HFFc6 (cell line): ENCODE data around the gene ZNF574. TPM values are rescaled to one million over a fixed set of nuclear protein-coding genes. Genes with fewer than 3 reads are reported as not detected.

Experiments
- DNase-seq: peaks from one replicate; pipeline ENCODE4 v3.0.0-alpha.2; 2018
- H3K27ac Mint-ChIP-seq: 2 replicates; pipeline ENCODE4 v1.8.0; 2020; ENCODE audit warnings: mild to moderate bottlenecking, mixed read lengths
- H3K27me3 Mint-ChIP-seq: 2 replicates; pipeline ENCODE4 v1.8.0; 2021; ENCODE audit warnings: mild to moderate bottlenecking, moderate library complexity, mixed read lengths; ENCODE audit not compliant: insufficient read depth
- H3K36me3 Mint-ChIP-seq: 2 replicates; pipeline ENCODE4 v1.8.0; 2021; ENCODE audit warnings: low read depth, mixed read lengths
- H3K4me1 Mint-ChIP-seq: 2 replicates; pipeline ENCODE4 v1.8.0; 2020; ENCODE audit warnings: low read depth, mixed read lengths
- H3K4me3 Mint-ChIP-seq: 2 replicates; pipeline ENCODE4 v1.8.0; 2020; ENCODE audit warnings: mild to moderate bottlenecking, moderate library complexity, mixed read lengths
- H3K9me3 Mint-ChIP-seq: 2 replicates; pipeline ENCODE4 v1.8.0; 2020; ENCODE audit warnings: mild to moderate bottlenecking, mixed read lengths
- total RNA-seq, 6 experiments: library from RNA; stranded (reverse); fragmentation: NEBNext Ultra II Directional; extraction: Animal tissue kit (Norgen Biotek cat#: 25700); gene quantifications; 2 replicates in 1 of 6; 3 replicates in 5 of 6; pipeline ENCODE4 v1.2.3, GENCODE V29; 2021
- TF ChIP-seq, protein P1 (sequence below): fragments of 200-600 bp; sonication (generic); IDR thresholded peaks from 2 replicates; pipeline ENCODE4 v1.5.0; 2021; ENCODE audit warnings: antibody characterized with exemption, mild to moderate bottlenecking

The ZNF574 gene
- total RNA-seq, 6 experiments from 2014 or later: 14.0 to 16.5 (median 15.1) TPM

DNA sequence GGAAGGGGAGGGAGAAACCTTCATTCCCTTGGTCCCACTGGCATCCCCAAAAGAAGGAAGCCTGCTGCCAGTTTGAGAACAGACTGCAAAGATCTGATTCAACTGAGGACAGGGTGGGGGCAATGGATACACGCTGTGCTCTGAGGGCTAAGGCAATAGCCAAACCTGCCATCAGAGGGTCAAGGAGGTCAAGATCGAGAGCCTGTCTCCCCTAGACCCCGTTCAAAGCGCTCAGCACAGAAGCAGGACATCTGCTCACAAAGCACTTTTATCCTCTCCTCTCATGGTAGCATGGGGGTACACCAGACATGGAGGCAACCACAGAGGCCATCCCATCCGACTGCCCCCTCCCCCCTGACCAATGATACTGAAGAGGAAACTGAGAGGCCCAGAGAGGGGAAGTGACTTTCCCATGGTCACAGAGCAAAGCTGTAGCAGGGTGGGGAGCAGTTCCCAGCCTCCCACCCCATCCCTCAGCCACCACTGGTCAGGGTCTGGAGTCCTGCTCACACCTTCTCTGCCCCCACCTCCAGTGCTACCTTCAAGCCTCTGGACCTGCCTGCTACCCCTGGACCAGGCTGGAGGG lies 45.2 kb downstream of the ZNF574 start:
- TF ChIP-seq, protein P1, sequence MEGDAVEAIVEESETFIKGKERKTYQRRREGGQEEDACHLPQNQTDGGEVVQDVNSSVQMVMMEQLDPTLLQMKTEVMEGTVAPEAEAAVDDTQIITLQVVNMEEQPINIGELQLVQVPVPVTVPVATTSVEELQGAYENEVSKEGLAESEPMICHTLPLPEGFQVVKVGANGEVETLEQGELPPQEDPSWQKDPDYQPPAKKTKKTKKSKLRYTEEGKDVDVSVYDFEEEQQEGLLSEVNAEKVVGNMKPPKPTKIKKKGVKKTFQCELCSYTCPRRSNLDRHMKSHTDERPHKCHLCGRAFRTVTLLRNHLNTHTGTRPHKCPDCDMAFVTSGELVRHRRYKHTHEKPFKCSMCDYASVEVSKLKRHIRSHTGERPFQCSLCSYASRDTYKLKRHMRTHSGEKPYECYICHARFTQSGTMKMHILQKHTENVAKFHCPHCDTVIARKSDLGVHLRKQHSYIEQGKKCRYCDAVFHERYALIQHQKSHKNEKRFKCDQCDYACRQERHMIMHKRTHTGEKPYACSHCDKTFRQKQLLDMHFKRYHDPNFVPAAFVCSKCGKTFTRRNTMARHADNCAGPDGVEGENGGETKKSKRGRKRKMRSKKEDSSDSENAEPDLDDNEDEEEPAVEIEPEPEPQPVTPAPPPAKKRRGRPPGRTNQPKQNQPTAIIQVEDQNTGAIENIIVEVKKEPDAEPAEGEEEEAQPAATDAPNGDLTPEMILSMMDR: no peak
- Mint-ChIP-seq H3K27me3 (no peaks in the 10 kb centered on the region), H3K27ac (peak overlapping the region; percentile 74), H3K4me3 (peak overlapping the region; percentile 75; the same call in 1 of the 2 replicates), H3K36me3 (peaks cover 16% of the 10 kb centered on the region), H3K4me1 (peaks cover 56% of the 10 kb centered on the region), H3K9me3 (no peaks in the 10 kb centered on the region)
- no peak for DNase-seq

DNA sequence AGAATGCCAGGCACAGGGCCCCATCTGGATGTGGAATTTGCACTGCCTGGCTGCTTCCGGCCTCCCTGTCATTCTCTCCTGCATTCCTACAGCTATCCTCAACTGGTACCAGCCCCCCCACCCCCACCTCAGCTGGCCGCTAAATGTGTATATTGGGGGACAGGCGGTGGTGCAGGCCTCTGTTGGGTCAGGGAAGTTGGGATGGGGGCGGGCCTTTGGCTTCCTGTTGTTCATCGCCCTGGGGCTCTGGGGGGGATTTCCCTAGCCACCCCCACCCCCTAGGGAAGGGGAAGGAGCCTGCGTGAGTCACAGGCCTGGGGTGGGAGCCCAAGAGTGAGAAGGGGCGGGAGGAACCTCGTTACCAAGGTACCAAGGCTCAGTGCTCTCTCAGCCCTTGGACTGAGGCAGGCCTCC lies 45.7 kb downstream of the ZNF574 start:
- Mint-ChIP-seq H3K4me3 (peak overlapping the region; percentile 75), H3K27me3 (no peaks in the 10 kb centered on the region), H3K36me3 (peaks cover 13% of the 10 kb centered on the region), H3K4me1 (peaks cover 56% of the 10 kb centered on the region), H3K9me3 (no peaks in the 10 kb centered on the region), H3K27ac (peak overlapping the region; percentile 74)
- peak; percentile 84 for DNase-seq
- TF ChIP-seq, protein P1: no peak

DNA sequence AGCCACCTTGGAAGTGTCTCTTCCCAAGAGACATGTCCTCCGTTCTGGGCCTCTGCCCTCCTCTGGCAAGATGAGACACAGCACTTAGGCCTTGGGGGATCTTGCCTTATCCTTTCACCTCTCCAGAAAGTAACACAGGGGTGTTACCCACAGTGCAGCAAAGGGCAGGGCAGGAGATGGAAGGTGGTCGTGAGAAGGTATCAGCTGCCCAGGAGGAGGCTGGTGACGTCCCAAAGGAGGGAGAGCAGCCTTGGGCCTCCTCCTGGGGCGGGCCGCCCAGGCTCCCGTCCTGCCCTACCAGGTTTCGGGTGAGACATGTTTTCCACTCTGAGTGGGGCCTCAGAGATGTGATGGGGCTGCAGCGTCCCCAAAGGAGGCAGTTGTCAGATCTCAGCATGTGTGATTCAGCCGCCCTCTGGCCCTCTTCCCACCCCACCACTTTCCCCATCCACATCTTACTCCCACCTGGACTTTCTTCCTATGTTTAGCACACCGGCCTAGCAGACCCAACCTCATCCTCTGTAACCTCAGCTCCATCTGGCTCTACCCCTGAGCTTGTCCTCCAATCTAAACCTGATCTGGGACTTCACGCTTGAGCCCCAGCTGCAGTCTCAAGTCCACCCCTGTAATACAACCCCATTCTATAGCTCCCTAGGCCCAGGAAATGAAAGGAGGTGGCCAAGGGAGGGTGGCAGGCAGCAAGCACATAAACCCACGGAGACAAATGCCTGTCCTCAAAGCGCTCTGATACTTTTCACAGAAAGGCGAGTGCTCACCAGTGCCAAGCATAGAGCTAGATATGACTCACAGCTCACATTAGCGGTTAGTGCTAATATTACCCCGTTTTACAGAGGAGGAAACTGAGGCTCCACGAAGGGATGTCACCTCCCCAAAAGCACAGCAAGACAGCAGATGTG lies 47.0 kb downstream of the ZNF574 start:
- TF ChIP-seq, protein P1: no peak
- Mint-ChIP-seq H3K27me3 (no peaks in the 10 kb centered on the region), H3K4me3 (no peak overlapping the region), H3K4me1 (peaks cover 60% of the 10 kb centered on the region), H3K9me3 (no peaks in the 10 kb centered on the region), H3K36me3 (peaks cover 13% of the 10 kb centered on the region), H3K27ac (peak overlapping the region; percentile 74)
- DNase-seq: no peak

DNA sequence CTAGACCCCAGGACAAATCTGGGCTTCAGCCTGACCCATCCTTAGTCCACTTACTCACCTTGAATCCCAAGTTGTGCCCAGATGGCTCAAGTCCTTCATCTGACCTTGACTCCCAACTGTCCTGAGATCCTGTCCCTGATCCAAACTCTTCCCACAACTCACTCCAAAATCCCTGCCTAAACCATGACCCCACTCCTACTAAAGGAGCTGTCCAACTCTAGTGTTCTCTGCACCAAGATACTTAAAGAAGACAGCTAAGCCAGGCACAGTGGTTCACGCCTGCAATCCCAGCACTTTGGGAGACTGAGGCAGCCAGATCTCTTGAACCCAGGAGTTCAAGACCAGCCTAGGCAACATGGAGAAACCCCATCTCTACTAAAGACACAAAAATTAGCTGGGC lies 47.8 kb downstream of the ZNF574 start:
- Mint-ChIP-seq H3K4me3 (no peak overlapping the region; the same call in 1 of the 2 replicates), H3K9me3 (no peaks in the 10 kb centered on the region), H3K27ac (peak overlapping the region; percentile 74), H3K27me3 (no peaks in the 10 kb centered on the region), H3K36me3 (peaks cover 8% of the 10 kb centered on the region), H3K4me1 (peaks cover 61% of the 10 kb centered on the region)
- DNase-seq: no peak
- TF ChIP-seq, protein P1: no peak

DNA sequence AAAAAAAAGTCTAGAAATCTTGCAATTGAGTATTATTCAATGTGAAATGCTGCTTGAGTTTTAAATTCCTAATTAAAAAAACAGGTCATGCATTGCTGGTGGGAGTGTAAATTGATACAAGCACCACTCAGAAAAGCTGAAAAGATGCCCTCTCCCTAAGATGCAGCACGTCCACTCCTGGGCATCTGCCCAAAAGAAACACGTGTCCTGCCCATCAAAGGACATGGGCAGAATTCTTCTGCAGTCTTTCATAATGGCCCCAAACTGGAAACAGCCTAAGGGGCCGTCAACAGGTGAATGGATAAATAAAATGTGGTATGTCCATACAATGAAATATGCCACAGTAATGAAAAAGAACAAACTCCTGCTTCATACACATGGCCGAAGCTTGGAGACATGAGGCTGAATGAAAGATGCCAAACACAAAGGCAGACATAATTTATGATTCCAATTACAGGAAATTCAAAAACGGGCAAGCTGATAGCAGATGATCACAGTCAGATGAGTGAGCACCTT lies 48.5 kb downstream of the ZNF574 start:
- peaks cover 2% of the 10 kb centered on the region; the same call in 1 of the 2 replicates for H3K27me3 Mint-ChIP-seq

More for the DNA sequence above, 48.5 kb downstream of the ZNF574 start:
- TF ChIP-seq, protein P1: no peak
- H3K36me3 Mint-ChIP-seq: peaks cover 5% of the 10 kb centered on the region; the same call in 1 of the 2 replicates
- no peak overlapping the region for H3K27ac Mint-ChIP-seq
- no peak overlapping the region for H3K4me3 Mint-ChIP-seq
- H3K4me1 Mint-ChIP-seq: peaks cover 64% of the 10 kb centered on the region
- no peaks in the 10 kb centered on the region for H3K9me3 Mint-ChIP-seq
- DNase-seq: no peak
